K562 (cell line): ENCODE measurements around the gene COL23A1. TPM values are rescaled to one million over a fixed set of nuclear protein-coding genes. Genes with fewer than 3 reads are reported as not detected.

Source experiments
- ATAC-seq: fragments of 200-7000 bp; cut with Tn5 transposase; 3 replicates; pipeline ENCODE4 v1.9.1; 2020; ENCODE audit warnings: moderate library complexity
- BruUV-seq: library from RNA; stranded (reverse); fragments of 400-500 nt; replicated peaks from 2 replicates; lab custom pipeline; 2021; lab: Mats Ljungman, UMichigan
- CTCF ChIA-PET: fragments of 300-600 bp; formaldehyde crosslinking; extraction: SDS; loops from one replicate; lab custom pipeline; 2021; ENCODE audit warnings: low intra/inter-chr PET ratio; lab: Yijun Ruan, JAX
- POLR2A ChIA-PET: fragments of 300-600, 350-650 bp; sonication (Branson Sonifier 250); formaldehyde crosslinking; extraction: SDS; loops from one replicate; lab custom pipeline; 2021; ENCODE audit warnings: antibody characterized with exemption, inconsistent platforms; lab: Yijun Ruan, JAX
- DNase-seq, 4 experiments: peaks; one replicate each; pipeline versions ENCODE4 v3.0.0 to v3.0.0-alpha.2; 2011 to 2018; ENCODE audit warnings: low spot score in 3 of 4, mixed read lengths in 3 of 4; ENCODE audit errors: extremely low read depth in 1 of 4
- FAIRE-seq: peaks from 2 replicates; lab custom pipeline; 2011; peaks lifted over from hg19 to GRCh38; lab: Jason Lieb, UNC
- H2AFZ ChIP-seq: 2 replicates; pipeline ENCODE4 v1.6.0; 2011; ENCODE audit warnings: low read depth, low read length, control low read depth, inconsistent platforms
- H3K27ac ChIP-seq: fragments of 200-600 bp; 3 replicates; pipeline ENCODE4 v1.8.0; 2011; ENCODE audit warnings: low read depth, mild to moderate bottlenecking, control low read depth, inconsistent platforms, low read length, moderate library complexity, mixed read lengths; ENCODE audit errors: extremely low read depth
- H3K27me3 ChIP-seq, 2 experiments: fragments of 300-600 bp in 1 of 2; 2 replicates in 1 of 2; 3 replicates in 1 of 2; pipeline versions ENCODE4 v1.6.0 to v1.8.0; 2011; ENCODE audit warnings: inconsistent platforms in 2 of 2, low read length in 2 of 2, mild to moderate bottlenecking in 1 of 2, mixed read lengths in 1 of 2, moderate library complexity in 1 of 2; ENCODE audit not compliant: control insufficient read depth in 2 of 2, insufficient read depth in 2 of 2
- H3K36me3 ChIP-seq: fragments of 300-600 bp; 3 replicates; pipeline ENCODE4 v1.8.0; 2011; ENCODE audit warnings: mild to moderate bottlenecking, low read length, inconsistent platforms; ENCODE audit not compliant: control insufficient read depth, insufficient read depth
- H3K4me1 ChIP-seq, 2 experiments: fragments of 200-600 bp in 1 of 2; replicated peaks in 1 of 2; 2 replicates in 1 of 2; 3 replicates in 1 of 2; pipeline versions ENCODE4 v1.5.1 to v1.8.0; 2011; ENCODE audit warnings: inconsistent platforms in 2 of 2, low read length in 2 of 2, mild to moderate bottlenecking in 1 of 2, mixed read lengths in 1 of 2, moderate library complexity in 1 of 2; ENCODE audit not compliant: control insufficient read depth in 2 of 2, insufficient read depth in 2 of 2
- H3K4me2 ChIP-seq: 2 replicates; pipeline ENCODE4 v1.6.1; 2011; ENCODE audit warnings: low read length, control low read depth, inconsistent platforms, mixed read lengths; ENCODE audit not compliant: insufficient read depth
- H3K4me3 ChIP-seq: fragments of 200-600 bp; sonication (generic), shearing (Covaris generic); 2 replicates; pipeline ENCODE4 v1.5.1; 2016; ENCODE audit warnings: control low read depth, inconsistent platforms
- H3K79me2 ChIP-seq: fragments of 200-600 bp; 3 replicates; pipeline ENCODE4 v1.8.0; 2011; ENCODE audit warnings: low read length, inconsistent platforms; ENCODE audit not compliant: control insufficient read depth, insufficient read depth
- H3K9ac ChIP-seq, 2 experiments: 2 replicates each; pipeline versions ENCODE4 v1.6.0 to v1.6.1; 2011; ENCODE audit warnings: low read depth in 2 of 2, low read length in 2 of 2, control low read depth in 1 of 2, inconsistent platforms in 1 of 2, mild to moderate bottlenecking in 1 of 2, mixed read lengths in 1 of 2; ENCODE audit not compliant: insufficient read depth in 1 of 2
- H3K9me1 ChIP-seq: one replicate; pipeline ENCODE4 v1.6.0; 2011; ENCODE audit warnings: inconsistent platforms, mild to moderate bottlenecking, low read length, moderate library complexity; ENCODE audit not compliant: control insufficient read depth, insufficient read depth
- H3K9me3 ChIP-seq: replicated peaks from 2 replicates; pipeline ENCODE4 v1.5.1; 2011; ENCODE audit warnings: low read depth, low read length, inconsistent platforms; ENCODE audit not compliant: control insufficient read depth, insufficient read depth
- H4K20me1 ChIP-seq: replicated peaks from 2 replicates; pipeline ENCODE4 v1.6.1; 2011; ENCODE audit warnings: low read length, inconsistent platforms, mixed read lengths; ENCODE audit not compliant: control insufficient read depth, insufficient read depth
- ADNP ChIP-seq: fragments of 200-800 bp; sonication (Bioruptor generic); IDR thresholded peaks from 2 replicates; pipeline ENCODE4 v1.6.1; 2016; ENCODE audit warnings: missing genetic modification characterization, missing compliant biosample characterization
- ELF1 ChIP-seq: fragments of 200-800 bp; sonication (Bioruptor generic); IDR thresholded peaks from 2 replicates; pipeline ENCODE4 v1.6.1; 2016; ENCODE audit warnings: missing genetic modification characterization, missing compliant biosample characterization
- EWSR1 ChIP-seq: fragments of 450-650 bp; IDR thresholded peaks from 2 replicates; pipeline ENCODE4 v1.6.1; 2018; ENCODE audit warnings: borderline replicate concordance, mild to moderate bottlenecking, low read depth, moderate library complexity; ENCODE audit not compliant: partially characterized antibody
- FUS ChIP-seq: fragments of 200-400 bp; formaldehyde crosslinking; optimal IDR thresholded peaks from 2 replicates; pipeline ENCODE3; 2017; ENCODE audit warnings: low read depth, low read length
- GATA2 ChIP-seq: sonication (generic); formaldehyde crosslinking; IDR thresholded peaks from 2 replicates; pipeline ENCODE4 v1.4.0; 2020; ENCODE audit warnings: mild to moderate bottlenecking, missing genetic modification reagents
- KLF10 ChIP-seq: fragments of 250-450 bp; sonication (Bioruptor Pico); IDR thresholded peaks from 2 replicates; pipeline ENCODE4 v1.6.1; 2021; ENCODE audit warnings: matching md5 sums
- PURB ChIP-seq: sonication (generic); formaldehyde crosslinking; IDR thresholded peaks from 2 replicates; pipeline ENCODE4 v1.9.0; 2021; ENCODE audit warnings: low read depth, mild to moderate bottlenecking, missing genetic modification reagents
- SRSF9 ChIP-seq: fragments of 200-400 bp; formaldehyde crosslinking; IDR thresholded peaks from 2 replicates; pipeline ENCODE4 v1.6.1; 2017; ENCODE audit warnings: low read depth, low read length, borderline replicate concordance
- ZNF146 ChIP-seq: IDR thresholded peaks from one replicate; pipeline ENCODE4 v1.6.1; 2018; ENCODE audit warnings: missing compliant biosample characterization; ENCODE audit not compliant: unreplicated experiment
- WGBS: fragments of 100-300 bp; shearing (Covaris generic); methylation state at CpG from one replicate; pipeline ENCODE4 v1.1.6; 2016; ENCODE audit warnings: low coverage, mixed read lengths; ENCODE audit not compliant: insufficient coverage; ENCODE audit errors: missing lambda C conversion rate; 5-methylcytosine and 5-hydroxymethylcytosine counted together
- in situ Hi-C: fragments of 300-500 bp; cut with MboI; formaldehyde crosslinking; loops from 4 replicates; pipeline ENCODE4 v1.15.0; 2018; ENCODE audit warnings: inconsistent platforms, mixed read lengths
- intact Hi-C: fragments of 100-400 bp; cut with micrococcal nuclease; formaldehyde crosslinking; loops from 2 replicates; pipeline ENCODE4 v1.14.2; 2022
- polyA plus RNA-seq, 8 experiments: library from polyadenylated mRNA; depleted of rRNA in 4 of 8; stranded (reverse) in 5 of 8; unstranded in 3 of 8; fragments of >200 nt; fragmentation: Nextera tagmentation in 2 of 8; fragmentation: Illumina TruSeq in 1 of 8; extraction: Ambion mirVana in 2 of 8; extraction: Trizol in 1 of 8; gene quantifications; 2 replicates each; pipeline versions ENCODE4 v1.2.1 to v1.2.3, GENCODE V29; 2011 to 2014; ENCODE audit warnings: inconsistent platforms in 1 of 8, missing spikeins in 1 of 8
- total RNA-seq, 7 experiments: library from RNA; depleted of rRNA in 6 of 7; stranded (reverse); fragments of >200 nt in 6 of 7; fragmentation: Illumina TruSeq in 2 of 7; extraction: Trizol in 2 of 7; gene quantifications; 2 replicates each; pipeline versions ENCODE4 v1.2.1 to v1.2.3, GENCODE V29; 2011 to 2021; ENCODE audit warnings: low replicate concordance in 1 of 7
- TF ChIP-seq, protein P1 (sequence below), 2 experiments: fragments of 450-650 bp in 1 of 2; IDR thresholded peaks; 2 replicates each; pipeline ENCODE4 v1.6.1; 2011 to 2017; ENCODE audit warnings: low read depth in 2 of 2, antibody characterized with exemption in 1 of 2, borderline replicate concordance in 1 of 2, low read length in 1 of 2, mild to moderate bottlenecking in 1 of 2, mixed read lengths in 1 of 2; ENCODE audit not compliant: control insufficient read depth in 1 of 2
- TF ChIP-seq, protein P2 (sequence below): fragments of 450-650 bp; formaldehyde crosslinking; IDR thresholded peaks from 2 replicates; pipeline ENCODE4 v1.4.0; 2020; ENCODE audit warnings: mild to moderate bottlenecking, moderate library complexity

Gene COL23A1
- total and polyA plus RNA-seq, 9 of the 15 experiments (the other 6 are each of a cell fraction or from before 2014, with no cell fraction given): 0.09 TPM; not detected in 8

GRCh38 chr5:178191661-178192060 is 398.5 kb downstream of the COL23A1 start:
- Histone ChIP-seq H3K4me3 (no peak overlapping the region), H3K27me3 (peaks cover 5 to 16% of the 10 kb centered on the region in 2 experiments; a peak in 3 of 5 replicates), H2AFZ (no peak overlapping the region), H4K20me1 (no peaks in the 10 kb centered on the region), H3K9me1 (no peaks in the 10 kb centered on the region)
- POLR2A ChIA-PET: no interaction called here
- CTCF ChIA-PET: no interaction called here
- 50% methylated on average over 4 of the region's 4 CpGs for WGBS
- no peak for ATAC-seq
- intact Hi-C loops: no loop called here
- TF ChIP-seq GATA2 (CRISPR knock-in tag) (no peak), SRSF9 (no peak), KLF10 (CRISPR knock-in tag) (no peak), ADNP (tag) (no peak), FUS (no peak), ELF1 (tag) (no peak), EWSR1 (no peak), PURB (CRISPR knock-in tag) (no peak), ZNF146 (CRISPR knock-in tag) (no peak)
- TF ChIP-seq, protein P1, sequence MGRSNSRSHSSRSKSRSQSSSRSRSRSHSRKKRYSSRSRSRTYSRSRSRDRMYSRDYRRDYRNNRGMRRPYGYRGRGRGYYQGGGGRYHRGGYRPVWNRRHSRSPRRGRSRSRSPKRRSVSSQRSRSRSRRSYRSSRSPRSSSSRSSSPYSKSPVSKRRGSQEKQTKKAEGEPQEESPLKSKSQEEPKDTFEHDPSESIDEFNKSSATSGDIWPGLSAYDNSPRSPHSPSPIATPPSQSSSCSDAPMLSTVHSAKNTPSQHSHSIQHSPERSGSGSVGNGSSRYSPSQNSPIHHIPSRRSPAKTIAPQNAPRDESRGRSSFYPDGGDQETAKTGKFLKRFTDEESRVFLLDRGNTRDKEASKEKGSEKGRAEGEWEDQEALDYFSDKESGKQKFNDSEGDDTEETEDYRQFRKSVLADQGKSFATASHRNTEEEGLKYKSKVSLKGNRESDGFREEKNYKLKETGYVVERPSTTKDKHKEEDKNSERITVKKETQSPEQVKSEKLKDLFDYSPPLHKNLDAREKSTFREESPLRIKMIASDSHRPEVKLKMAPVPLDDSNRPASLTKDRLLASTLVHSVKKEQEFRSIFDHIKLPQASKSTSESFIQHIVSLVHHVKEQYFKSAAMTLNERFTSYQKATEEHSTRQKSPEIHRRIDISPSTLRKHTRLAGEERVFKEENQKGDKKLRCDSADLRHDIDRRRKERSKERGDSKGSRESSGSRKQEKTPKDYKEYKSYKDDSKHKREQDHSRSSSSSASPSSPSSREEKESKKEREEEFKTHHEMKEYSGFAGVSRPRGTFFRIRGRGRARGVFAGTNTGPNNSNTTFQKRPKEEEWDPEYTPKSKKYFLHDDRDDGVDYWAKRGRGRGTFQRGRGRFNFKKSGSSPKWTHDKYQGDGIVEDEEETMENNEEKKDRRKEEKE (IDR thresholded peaks at IDR 0.05; ENCODE audit: borderline replicate concordance in 1 of 2, control insufficient read depth in 1 of 2, low read depth in 2 of 2, low read length in 1 of 2): no peak
- TF ChIP-seq, protein P2, sequence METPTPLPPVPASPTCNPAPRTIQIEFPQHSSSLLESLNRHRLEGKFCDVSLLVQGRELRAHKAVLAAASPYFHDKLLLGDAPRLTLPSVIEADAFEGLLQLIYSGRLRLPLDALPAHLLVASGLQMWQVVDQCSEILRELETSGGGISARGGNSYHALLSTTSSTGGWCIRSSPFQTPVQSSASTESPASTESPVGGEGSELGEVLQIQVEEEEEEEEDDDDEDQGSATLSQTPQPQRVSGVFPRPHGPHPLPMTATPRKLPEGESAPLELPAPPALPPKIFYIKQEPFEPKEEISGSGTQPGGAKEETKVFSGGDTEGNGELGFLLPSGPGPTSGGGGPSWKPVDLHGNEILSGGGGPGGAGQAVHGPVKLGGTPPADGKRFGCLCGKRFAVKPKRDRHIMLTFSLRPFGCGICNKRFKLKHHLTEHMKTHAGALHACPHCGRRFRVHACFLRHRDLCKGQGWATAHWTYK (CRISPR knock-in tag): no peak
- TF ChIP-seq, all 486 proteins: peak for 0
- H3K4me1 ChIP-seq: peaks cover 0 to 14% of the 10 kb centered on the region in 2 experiments; a peak in 3 of 5 replicates
- H3K79me2 ChIP-seq: no peaks in the 10 kb centered on the region
- no peak overlapping the region for H3K9ac ChIP-seq
- FAIRE-seq (no peak), DNase-seq (no peak)
- H3K36me3 ChIP-seq: no peaks in the 10 kb centered on the region
- no TSS peak for BruUV-seq
- H3K27ac ChIP-seq: no peak overlapping the region
- H3K9me3 ChIP-seq: no peaks in the 10 kb centered on the region; the same call in 1 of the 2 replicates
- H3K4me2 ChIP-seq: no peak overlapping the region
- in situ Hi-C loops: no loop called here
